OCI-LY1 (cell line): Measurements from ENCODE around the gene GRIA1.

ENCODE experiments used
- EZH2 ChIP-seq: fragments of 200-600 bp; sonication (generic), shearing (Covaris generic); IDR thresholded peaks from 2 replicates; pipeline ENCODE4 v1.8.0; 2017; ENCODE audit warnings: borderline replicate concordance, mixed run types, mild to moderate bottlenecking, antibody characterized with exemption, low read length, moderate library complexity, mixed read lengths
- TF ChIP-seq, protein P1 (sequence below): fragments of 200-600 bp; sonication (generic), shearing (Covaris generic); IDR thresholded peaks from 2 replicates; pipeline ENCODE4 v1.5.1; 2017; ENCODE audit warnings: mild to moderate bottlenecking, antibody characterized with exemption, low read length, moderate library complexity, mixed read lengths

DNA sequence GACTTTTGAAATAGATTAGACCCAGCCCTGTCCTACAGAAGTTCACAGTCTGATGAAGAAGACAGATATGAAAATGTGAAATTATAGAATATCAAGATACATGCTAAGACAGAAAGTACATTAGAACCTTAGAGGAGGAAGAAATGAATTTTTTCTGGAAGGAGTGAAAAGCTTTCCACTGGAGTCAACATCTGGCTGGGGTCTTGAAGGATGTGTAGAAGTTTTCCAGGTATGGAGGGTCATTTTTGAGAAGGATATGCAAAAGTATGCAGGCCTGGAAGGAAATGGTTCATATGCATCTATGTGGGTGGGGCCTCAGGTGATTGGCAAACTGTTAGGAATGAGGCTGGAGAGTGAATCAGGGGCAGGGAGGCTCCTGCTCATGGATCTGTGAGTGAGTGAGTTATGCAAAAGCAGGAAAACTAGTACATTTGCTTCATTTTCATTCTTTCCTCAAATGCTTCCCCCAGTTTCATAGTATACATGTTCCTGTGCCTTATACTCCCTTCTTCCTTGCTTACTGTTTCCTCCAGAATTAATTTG, 142.3 kb downstream of the GRIA1 start:
- TF ChIP-seq, protein P1, sequence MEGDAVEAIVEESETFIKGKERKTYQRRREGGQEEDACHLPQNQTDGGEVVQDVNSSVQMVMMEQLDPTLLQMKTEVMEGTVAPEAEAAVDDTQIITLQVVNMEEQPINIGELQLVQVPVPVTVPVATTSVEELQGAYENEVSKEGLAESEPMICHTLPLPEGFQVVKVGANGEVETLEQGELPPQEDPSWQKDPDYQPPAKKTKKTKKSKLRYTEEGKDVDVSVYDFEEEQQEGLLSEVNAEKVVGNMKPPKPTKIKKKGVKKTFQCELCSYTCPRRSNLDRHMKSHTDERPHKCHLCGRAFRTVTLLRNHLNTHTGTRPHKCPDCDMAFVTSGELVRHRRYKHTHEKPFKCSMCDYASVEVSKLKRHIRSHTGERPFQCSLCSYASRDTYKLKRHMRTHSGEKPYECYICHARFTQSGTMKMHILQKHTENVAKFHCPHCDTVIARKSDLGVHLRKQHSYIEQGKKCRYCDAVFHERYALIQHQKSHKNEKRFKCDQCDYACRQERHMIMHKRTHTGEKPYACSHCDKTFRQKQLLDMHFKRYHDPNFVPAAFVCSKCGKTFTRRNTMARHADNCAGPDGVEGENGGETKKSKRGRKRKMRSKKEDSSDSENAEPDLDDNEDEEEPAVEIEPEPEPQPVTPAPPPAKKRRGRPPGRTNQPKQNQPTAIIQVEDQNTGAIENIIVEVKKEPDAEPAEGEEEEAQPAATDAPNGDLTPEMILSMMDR = no peak
- no peak for TF ChIP-seq EZH2
